Hepatocyte (in vitro differentiated cells): Measurements from ENCODE around the gene LAPTM5. TPM values are rescaled to one million over a fixed set of nuclear protein-coding genes. Genes with fewer than 3 reads are reported as not detected.

Experiments
- DNase-seq: peaks from one replicate; pipeline ENCODE4 v3.0.0-alpha.2; 2016; ENCODE audit warnings: low spot score
- H2AFZ ChIP-seq: fragments of 200-600 bp; sonication (generic); 2 replicates; pipeline ENCODE4 v1.6.0; 2016; ENCODE audit warnings: antibody characterized with exemption, mild to moderate bottlenecking
- H3K27ac ChIP-seq: fragments of 200-600 bp; sonication (generic); 2 replicates; pipeline ENCODE4 v1.5.1; 2016; ENCODE audit warnings: mild to moderate bottlenecking
- H3K27me3 ChIP-seq: fragments of 200-600 bp; sonication (generic); 2 replicates; pipeline ENCODE4 v1.6.1; 2016
- H3K36me3 ChIP-seq: fragments of 200-600 bp; sonication (generic); replicated peaks from 2 replicates; pipeline ENCODE4 v1.5.1; 2016; ENCODE audit warnings: low read depth; ENCODE audit not compliant: insufficient read depth
- H3K4me1 ChIP-seq: fragments of 200-600 bp; sonication (generic); 2 replicates; pipeline ENCODE4 v1.5.1; 2016; ENCODE audit warnings: mild to moderate bottlenecking, moderate library complexity; ENCODE audit not compliant: insufficient read depth
- H3K4me2 ChIP-seq: fragments of 200-600 bp; sonication (generic); 2 replicates; pipeline ENCODE4 v1.6.0; 2016
- H3K4me3 ChIP-seq: fragments of 200-600 bp; sonication (generic); 2 replicates; pipeline ENCODE4 v1.5.1; 2016; ENCODE audit warnings: mild to moderate bottlenecking
- H3K79me2 ChIP-seq: fragments of 200-600 bp; sonication (generic); 2 replicates; pipeline ENCODE4 v1.6.0; 2017; ENCODE audit warnings: mild to moderate bottlenecking
- H3K9me2 ChIP-seq: fragments of 200-600 bp; sonication (generic); replicated peaks from 2 replicates; pipeline ENCODE4 v1.6.0; 2017; ENCODE audit warnings: mild to moderate bottlenecking; ENCODE audit not compliant: insufficient read depth
- H3K9me3 ChIP-seq: fragments of 200-600 bp; sonication (generic); 2 replicates; pipeline ENCODE4 v1.5.1; 2016; ENCODE audit warnings: low read depth, mild to moderate bottlenecking
- H4K20me1 ChIP-seq: fragments of 200-600 bp; sonication (generic); 2 replicates; pipeline ENCODE4 v1.6.0; 2016; ENCODE audit warnings: mild to moderate bottlenecking; ENCODE audit not compliant: insufficient read depth, poor library complexity, severe bottlenecking
- EZH2 ChIP-seq: fragments of 200-600 bp; sonication (generic); IDR thresholded peaks from 2 replicates; pipeline ENCODE4 v1.6.1; 2016; ENCODE audit warnings: antibody characterized with exemption, mild to moderate bottlenecking, borderline replicate concordance
- EZH2phosphoT487 ChIP-seq: fragments of 200-600 bp; sonication (generic); IDR thresholded peaks from one replicate; pipeline ENCODE4 v1.6.1; 2018; ENCODE audit warnings: antibody characterized with exemption, mild to moderate bottlenecking, low read depth, moderate library complexity; ENCODE audit not compliant: unreplicated experiment, severe bottlenecking
- WGBS: methylation state at CpG from one replicate; pipeline ENCODE4 v1.1.6; 2016; ENCODE audit warnings: low lambda C conversion rate; ENCODE audit errors: missing lambda C conversion rate; 5-methylcytosine and 5-hydroxymethylcytosine counted together
- polyA plus RNA-seq: library from polyadenylated mRNA; unstranded; fragments of >200 nt; fragmentation: Nextera tagmentation; extraction: Ambion mirVana; gene quantifications from 2 replicates; pipeline ENCODE4 v1.2.1, GENCODE V29; 2016
- total RNA-seq: library from RNA; depleted of rRNA; stranded (reverse); fragments of >200 nt; gene quantifications from 2 replicates; pipeline ENCODE4 v1.2.3, GENCODE V29; 2014
- TF ChIP-seq, protein P1 (sequence below): fragments of 200-600 bp; sonication (generic); IDR thresholded peaks from 2 replicates; pipeline ENCODE4 v1.5.1; 2016; ENCODE audit warnings: antibody characterized with exemption, mild to moderate bottlenecking; ENCODE audit not compliant: poor library complexity

Gene LAPTM5
- total and polyA plus RNA-seq, 2 experiments from 2014 or later = 2.6 to 3.2 TPM

DNA sequence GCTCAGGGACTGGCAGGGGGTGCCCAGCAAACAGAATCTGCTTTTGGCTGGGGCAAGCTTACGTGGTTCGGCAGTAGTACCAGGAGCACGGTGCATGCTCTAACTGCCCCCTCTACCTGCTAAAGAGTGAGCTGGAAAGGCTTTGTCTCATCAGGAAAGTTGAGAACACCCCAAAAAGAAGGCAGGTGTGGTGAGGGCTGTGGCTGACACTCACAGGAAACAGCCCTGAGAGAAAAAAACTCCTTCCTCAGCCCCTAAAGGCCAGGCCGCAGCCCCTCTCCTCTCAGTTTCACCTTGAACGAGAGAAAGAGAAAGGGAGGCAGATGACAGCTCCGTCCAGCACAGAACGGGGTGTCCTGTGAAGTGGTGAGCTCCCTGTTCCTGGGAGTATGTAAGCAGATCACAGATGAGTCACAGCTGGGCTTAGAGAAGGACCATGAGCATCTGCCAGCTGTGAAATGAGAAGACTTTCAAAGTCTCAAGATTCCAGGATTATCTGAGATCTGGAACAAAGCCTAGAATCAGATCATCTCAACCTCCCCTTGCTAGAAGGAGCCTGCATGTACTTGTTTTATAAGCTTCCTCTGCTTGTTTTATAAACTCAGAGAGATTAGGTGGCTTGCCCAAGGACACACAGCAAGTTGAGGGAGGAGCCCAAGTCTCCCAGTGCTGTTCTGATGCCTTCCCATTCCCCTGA is 13.4 kb downstream of the LAPTM5 start:
- no peaks in the 10 kb centered on the region for H3K79me2 ChIP-seq
- no peaks in the 10 kb centered on the region for H3K9me2 ChIP-seq
- no peaks in the 10 kb centered on the region for H4K20me1 ChIP-seq
- H3K27ac ChIP-seq = peak overlapping the region; percentile 80
- no peak overlapping the region for H3K4me2 ChIP-seq
- H3K4me1 ChIP-seq = peaks cover 17% of the 10 kb centered on the region
- no peak overlapping the region for H3K4me3 ChIP-seq
- no peaks in the 10 kb centered on the region for H3K27me3 ChIP-seq
- H2AFZ ChIP-seq = no peak overlapping the region
- H3K36me3 ChIP-seq = no peaks in the 10 kb centered on the region
- TF ChIP-seq EZH2phosphoT487 (no peak), EZH2 (no peak)
- TF ChIP-seq, protein P1, sequence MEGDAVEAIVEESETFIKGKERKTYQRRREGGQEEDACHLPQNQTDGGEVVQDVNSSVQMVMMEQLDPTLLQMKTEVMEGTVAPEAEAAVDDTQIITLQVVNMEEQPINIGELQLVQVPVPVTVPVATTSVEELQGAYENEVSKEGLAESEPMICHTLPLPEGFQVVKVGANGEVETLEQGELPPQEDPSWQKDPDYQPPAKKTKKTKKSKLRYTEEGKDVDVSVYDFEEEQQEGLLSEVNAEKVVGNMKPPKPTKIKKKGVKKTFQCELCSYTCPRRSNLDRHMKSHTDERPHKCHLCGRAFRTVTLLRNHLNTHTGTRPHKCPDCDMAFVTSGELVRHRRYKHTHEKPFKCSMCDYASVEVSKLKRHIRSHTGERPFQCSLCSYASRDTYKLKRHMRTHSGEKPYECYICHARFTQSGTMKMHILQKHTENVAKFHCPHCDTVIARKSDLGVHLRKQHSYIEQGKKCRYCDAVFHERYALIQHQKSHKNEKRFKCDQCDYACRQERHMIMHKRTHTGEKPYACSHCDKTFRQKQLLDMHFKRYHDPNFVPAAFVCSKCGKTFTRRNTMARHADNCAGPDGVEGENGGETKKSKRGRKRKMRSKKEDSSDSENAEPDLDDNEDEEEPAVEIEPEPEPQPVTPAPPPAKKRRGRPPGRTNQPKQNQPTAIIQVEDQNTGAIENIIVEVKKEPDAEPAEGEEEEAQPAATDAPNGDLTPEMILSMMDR = no peak
- WGBS = 83% methylated on average over 7 of the region's 7 CpGs
- DNase-seq = no peak
- H3K9me3 ChIP-seq = no peaks in the 10 kb centered on the region

DNA sequence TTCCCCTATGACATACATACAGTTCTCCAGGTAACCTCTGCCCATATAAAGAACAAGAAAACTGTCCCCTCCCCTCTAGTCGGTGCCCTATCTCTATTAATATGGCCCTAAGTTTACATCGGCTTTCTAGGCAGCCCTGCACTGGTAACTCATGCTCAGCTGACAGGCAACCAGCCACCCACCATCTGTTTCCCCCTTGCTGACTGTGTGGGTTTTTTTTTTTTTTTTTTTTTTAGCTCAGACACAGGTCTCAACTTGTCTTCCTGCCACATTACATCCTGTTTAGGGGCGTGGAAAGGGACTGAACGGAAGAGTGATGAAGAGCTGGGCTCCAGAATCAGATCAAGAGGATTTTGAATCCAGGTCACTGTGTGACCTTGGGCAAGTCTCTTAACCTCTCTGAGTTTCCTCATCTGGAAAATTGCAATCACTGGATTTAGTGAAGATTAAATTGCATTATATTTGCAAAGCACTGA is 14.0 kb downstream of the LAPTM5 start:
- H3K79me2 ChIP-seq = no peaks in the 10 kb centered on the region

DNA sequence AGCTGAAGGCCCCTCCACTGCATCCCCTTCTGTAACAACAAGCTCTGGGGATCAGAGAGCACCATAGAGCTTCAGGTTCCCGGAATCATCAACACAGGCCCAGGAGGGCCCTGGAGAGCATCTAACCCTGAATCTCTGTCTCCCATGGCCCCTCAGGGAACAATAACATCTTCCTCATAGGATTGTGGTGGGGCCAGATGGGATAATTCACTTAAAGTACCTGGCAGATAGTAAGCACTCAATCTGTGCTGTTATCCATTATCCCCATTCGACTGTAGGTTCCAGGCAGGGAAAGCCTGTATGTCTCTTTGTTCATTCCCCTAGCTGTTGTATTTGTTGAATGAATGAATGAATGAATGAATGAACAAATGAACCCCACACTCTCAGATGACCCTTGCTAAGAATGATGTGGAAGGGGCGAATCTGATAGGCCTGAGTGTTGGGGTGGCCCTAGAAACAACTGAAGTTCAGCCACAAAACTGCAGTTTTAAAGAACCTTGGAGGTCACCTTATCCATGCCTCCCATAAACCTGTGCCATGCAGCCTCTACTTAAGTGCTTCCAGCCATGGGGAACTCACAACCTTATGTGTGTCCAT is 14.5 kb downstream of the LAPTM5 start:
- TF ChIP-seq EZH2 = no peak
- no peak for TF ChIP-seq EZH2phosphoT487
- TF ChIP-seq, protein P1 = no peak
- Histone ChIP-seq H3K27ac (no peak overlapping the region), H3K27me3 (no peaks in the 10 kb centered on the region), H4K20me1 (no peaks in the 10 kb centered on the region), H3K4me3 (no peak overlapping the region), H3K9me3 (no peaks in the 10 kb centered on the region), H3K4me2 (no peak overlapping the region), H3K79me2 (no peaks in the 10 kb centered on the region), H3K36me3 (no peaks in the 10 kb centered on the region), H3K9me2 (no peaks in the 10 kb centered on the region), H3K4me1 (peaks cover 17% of the 10 kb centered on the region), H2AFZ (no peak overlapping the region)
- WGBS = 94% methylated on average over 3 of the region's 3 CpGs
- no peak for DNase-seq

More for the DNA sequence above, 14.0 kb downstream of the LAPTM5 start:
- Histone ChIP-seq H3K36me3 (no peaks in the 10 kb centered on the region), H3K4me1 (peaks cover 17% of the 10 kb centered on the region), H4K20me1 (no peaks in the 10 kb centered on the region), H3K27ac (no peak overlapping the region), H3K27me3 (no peaks in the 10 kb centered on the region), H3K4me2 (no peak overlapping the region), H3K9me3 (no peaks in the 10 kb centered on the region), H3K9me2 (no peaks in the 10 kb centered on the region), H3K4me3 (no peak overlapping the region), H2AFZ (no peak overlapping the region)
- DNase-seq = no peak
- TF ChIP-seq EZH2 (no peak), EZH2phosphoT487 (no peak)
- TF ChIP-seq, protein P1 = no peak
- 74% methylated on average over 4 of the region's 4 CpGs for WGBS
